Fibroblast of pulmonary artery (primary cell): ENCODE data around the gene ROBO4.

ENCODE experiments used
- DNase-seq: peaks from one replicate; pipeline ENCODE4 v3.0.0-alpha.2; 2010; ENCODE audit warnings: low read depth
- H3K4me3 ChIP-seq: replicated peaks from 2 replicates; pipeline ENCODE4 v1.5.1; 2011; ENCODE audit warnings: low read depth, mild to moderate bottlenecking, control low read depth, low read length, moderate library complexity
- TF ChIP-seq, protein P1 (sequence below): IDR thresholded peaks from 2 replicates; pipeline ENCODE4 v1.5.1; 2011; ENCODE audit warnings: mild to moderate bottlenecking, control low read depth, low read length, inconsistent platforms; ENCODE audit errors: missing control alignments

Gene ROBO4

DNA sequence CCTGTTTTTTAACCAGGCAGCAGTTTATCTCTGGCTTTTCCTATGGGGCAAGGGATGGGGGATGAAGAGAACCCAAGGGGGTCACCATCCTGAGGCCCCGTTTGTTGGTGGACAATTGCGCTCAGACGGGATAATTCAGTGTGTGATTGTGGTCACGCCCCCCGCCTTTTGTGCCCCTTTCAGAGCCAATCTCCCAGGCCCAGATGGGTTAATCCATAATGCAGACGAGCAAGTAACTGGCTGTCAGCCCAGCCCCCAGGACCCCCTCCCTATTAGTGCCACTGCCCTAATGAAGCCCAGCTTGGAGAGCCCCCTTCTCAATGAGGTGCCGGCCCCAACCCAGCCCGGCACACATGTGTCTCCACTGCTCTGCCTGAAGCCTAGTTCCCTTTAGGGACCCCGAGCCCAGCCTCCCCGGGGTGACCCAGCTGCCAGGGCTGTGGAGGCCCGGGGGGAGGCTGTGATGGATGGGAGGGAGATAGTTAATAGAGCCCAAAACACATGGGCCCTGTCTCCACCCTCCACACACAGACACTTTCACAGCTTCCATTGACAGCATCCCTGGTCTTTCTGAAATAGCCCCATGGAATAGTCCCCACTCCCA lies 51.5 kb downstream of the ROBO4 start:
- TF ChIP-seq, protein P1, sequence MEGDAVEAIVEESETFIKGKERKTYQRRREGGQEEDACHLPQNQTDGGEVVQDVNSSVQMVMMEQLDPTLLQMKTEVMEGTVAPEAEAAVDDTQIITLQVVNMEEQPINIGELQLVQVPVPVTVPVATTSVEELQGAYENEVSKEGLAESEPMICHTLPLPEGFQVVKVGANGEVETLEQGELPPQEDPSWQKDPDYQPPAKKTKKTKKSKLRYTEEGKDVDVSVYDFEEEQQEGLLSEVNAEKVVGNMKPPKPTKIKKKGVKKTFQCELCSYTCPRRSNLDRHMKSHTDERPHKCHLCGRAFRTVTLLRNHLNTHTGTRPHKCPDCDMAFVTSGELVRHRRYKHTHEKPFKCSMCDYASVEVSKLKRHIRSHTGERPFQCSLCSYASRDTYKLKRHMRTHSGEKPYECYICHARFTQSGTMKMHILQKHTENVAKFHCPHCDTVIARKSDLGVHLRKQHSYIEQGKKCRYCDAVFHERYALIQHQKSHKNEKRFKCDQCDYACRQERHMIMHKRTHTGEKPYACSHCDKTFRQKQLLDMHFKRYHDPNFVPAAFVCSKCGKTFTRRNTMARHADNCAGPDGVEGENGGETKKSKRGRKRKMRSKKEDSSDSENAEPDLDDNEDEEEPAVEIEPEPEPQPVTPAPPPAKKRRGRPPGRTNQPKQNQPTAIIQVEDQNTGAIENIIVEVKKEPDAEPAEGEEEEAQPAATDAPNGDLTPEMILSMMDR: no peak
- DNase-seq: no peak
- H3K4me3 ChIP-seq: no peak overlapping the region

DNA sequence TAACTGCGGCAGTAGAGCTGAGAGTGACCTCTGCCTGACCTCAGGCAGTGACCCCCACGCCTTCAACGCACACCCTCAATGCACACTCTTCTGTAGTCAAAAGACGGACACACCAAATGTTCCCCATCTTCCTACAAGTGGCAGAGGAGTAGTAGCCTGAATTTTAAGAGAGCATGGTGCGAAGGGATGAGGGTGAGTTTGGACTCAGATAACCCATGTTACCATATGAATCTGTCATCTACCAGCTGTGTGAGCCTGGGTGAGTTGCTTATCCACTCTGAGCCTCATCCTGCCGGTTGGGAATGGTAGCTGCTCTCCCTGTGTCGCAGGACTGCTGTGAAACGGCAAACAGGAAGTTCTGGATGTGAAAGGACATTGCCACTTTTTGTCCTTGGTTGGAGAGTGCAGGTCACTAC lies 53.0 kb downstream of the ROBO4 start:
- DNase-seq: no peak
- no peak overlapping the region for H3K4me3 ChIP-seq
- TF ChIP-seq, protein P1: no peak

- no peak overlapping the region for H3K4me3 ChIP-seq
- TF ChIP-seq, protein P1: no peak
- DNase-seq: no peak
These were observed 54.1 kb downstream of the ROBO4 start for GRCh38 chr11:124843616-124843910.

DNA sequence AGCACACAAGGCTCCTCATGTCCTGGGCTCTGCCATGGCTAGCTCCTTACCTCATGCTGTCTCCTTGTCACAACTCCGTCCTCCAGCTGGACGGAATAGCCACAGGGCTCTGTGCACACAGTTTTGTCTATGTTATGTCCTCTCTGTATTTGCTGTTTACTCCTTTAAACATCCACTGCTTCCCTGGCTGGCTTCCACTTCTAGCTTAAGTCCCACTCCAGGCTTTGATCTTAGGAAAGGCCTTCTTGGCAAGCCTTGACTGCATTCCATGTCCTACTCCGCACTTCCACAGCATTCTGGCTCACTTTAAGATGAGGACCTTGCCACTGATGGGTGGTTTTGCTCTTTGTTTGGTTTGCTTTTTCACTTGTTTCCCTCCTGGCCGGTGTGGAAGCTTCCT lies 55.4 kb downstream of the ROBO4 start:
- TF ChIP-seq, protein P1: no peak
- no peak overlapping the region for H3K4me3 ChIP-seq
- DNase-seq: no peak

GRCh38 chr11:124841840-124842239 lies 55.8 kb downstream of the ROBO4 start:
- TF ChIP-seq, protein P1: no peak
- H3K4me3 ChIP-seq: no peak overlapping the region
- DNase-seq: no peak

DNA sequence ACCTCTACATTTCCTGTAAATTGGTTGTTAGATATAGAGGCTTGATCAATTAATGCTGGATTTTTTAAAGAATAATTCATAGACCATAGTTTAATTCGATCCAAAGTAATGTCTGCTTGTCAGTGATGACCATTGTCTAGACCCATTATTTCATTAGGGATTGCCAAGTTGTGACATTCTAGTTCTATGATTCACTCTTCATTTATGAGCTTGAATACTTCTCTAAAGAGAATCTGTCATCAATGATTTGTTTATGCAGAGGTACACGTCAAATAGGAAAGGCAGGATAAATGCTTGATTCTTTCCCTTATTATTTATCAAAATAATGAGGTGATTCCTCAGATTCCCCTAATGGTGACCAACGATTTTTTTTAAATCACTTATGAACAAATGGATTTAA lies 56.5 kb downstream of the ROBO4 start:
- H3K4me3 ChIP-seq: no peak overlapping the region
- TF ChIP-seq, protein P1: no peak
- no peak for DNase-seq

- no peak overlapping the region for H3K4me3 ChIP-seq
- DNase-seq: no peak
- TF ChIP-seq, protein P1: no peak
These were observed 57.0 kb downstream of the ROBO4 start for GRCh38 chr11:124840666-124841065.
